ENCODE data around the gene EEFSEC.

DNA sequence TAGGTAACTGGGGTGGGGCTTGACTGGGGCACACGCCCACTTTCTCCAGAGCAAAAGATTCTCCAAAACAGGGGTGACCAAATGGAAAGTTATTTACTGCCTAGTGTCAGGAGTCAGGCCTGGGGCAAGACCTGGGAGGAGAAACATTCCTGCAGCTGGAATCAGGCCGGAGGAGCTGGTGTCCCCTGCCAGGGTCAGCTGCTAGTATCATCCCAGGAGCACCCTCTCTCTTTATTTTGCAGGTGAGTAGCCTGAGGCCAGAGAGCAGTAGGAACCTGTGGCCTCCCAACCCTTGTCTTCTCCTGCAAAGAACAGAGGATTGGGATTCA, 280.5 kb downstream of the EEFSEC start:
- TF ChIP-seq, protein P1, sequence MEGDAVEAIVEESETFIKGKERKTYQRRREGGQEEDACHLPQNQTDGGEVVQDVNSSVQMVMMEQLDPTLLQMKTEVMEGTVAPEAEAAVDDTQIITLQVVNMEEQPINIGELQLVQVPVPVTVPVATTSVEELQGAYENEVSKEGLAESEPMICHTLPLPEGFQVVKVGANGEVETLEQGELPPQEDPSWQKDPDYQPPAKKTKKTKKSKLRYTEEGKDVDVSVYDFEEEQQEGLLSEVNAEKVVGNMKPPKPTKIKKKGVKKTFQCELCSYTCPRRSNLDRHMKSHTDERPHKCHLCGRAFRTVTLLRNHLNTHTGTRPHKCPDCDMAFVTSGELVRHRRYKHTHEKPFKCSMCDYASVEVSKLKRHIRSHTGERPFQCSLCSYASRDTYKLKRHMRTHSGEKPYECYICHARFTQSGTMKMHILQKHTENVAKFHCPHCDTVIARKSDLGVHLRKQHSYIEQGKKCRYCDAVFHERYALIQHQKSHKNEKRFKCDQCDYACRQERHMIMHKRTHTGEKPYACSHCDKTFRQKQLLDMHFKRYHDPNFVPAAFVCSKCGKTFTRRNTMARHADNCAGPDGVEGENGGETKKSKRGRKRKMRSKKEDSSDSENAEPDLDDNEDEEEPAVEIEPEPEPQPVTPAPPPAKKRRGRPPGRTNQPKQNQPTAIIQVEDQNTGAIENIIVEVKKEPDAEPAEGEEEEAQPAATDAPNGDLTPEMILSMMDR (IDR thresholded peaks at IDR 0.05), result no peak
- TF ChIP-seq EP300 (IDR thresholded peaks at IDR 0.05) (no peak), POLR2AphosphoS5 (IDR thresholded peaks at IDR 0.05) (no peak)
